Activated CD4-positive, alpha-beta T cell treated with anti-CD3 and anti-CD28 coated beads, Interleukin-2, amount 10 ng/mL, durations not matched to agents 24 days and 14 days (primary cell): ENCODE data around the gene TSHZ2. TPM values are rescaled to one million over a fixed set of nuclear protein-coding genes. Genes with fewer than 3 reads are reported as not detected.
A peak's percentile ranks its signal among the peaks of the same experiment; 100 is the strongest.

ENCODE experiments used
- DNase-seq: peaks from one replicate; pipeline ENCODE4 v3.0.0; 2022
- H3K27ac Mint-ChIP-seq: one replicate; pipeline ENCODE4 v1.8.0; 2022; ENCODE audit warnings: mild to moderate bottlenecking, mixed read lengths
- H3K27me3 Mint-ChIP-seq: one replicate; pipeline ENCODE4 v1.8.0; 2022; ENCODE audit warnings: mixed read lengths
- H3K36me3 Mint-ChIP-seq: one replicate; pipeline ENCODE4 v1.8.0; 2022; ENCODE audit warnings: low read depth, mild to moderate bottlenecking, mixed read lengths
- H3K4me1 Mint-ChIP-seq: one replicate; pipeline ENCODE4 v1.8.0; 2021; ENCODE audit warnings: mixed read lengths
- H3K4me3 Mint-ChIP-seq: one replicate; pipeline ENCODE4 v1.8.0; 2022; ENCODE audit warnings: mild to moderate bottlenecking, moderate library complexity, mixed read lengths
- H3K9me3 Mint-ChIP-seq: one replicate; pipeline ENCODE4 v1.8.0; 2021; ENCODE audit warnings: mixed read lengths
- intact Hi-C: fragments of 100-400 bp; cut with micrococcal nuclease; formaldehyde crosslinking; loops from one replicate; pipeline ENCODE4 v1.15.1; 2023
- total RNA-seq: library from RNA; stranded (reverse); gene quantifications from 2 replicates; pipeline ENCODE4 v1.2.3, GENCODE V29; 2022

The TSHZ2 gene
- total RNA-seq, 1 donor from 2014 or later = 29.5 TPM

DNA sequence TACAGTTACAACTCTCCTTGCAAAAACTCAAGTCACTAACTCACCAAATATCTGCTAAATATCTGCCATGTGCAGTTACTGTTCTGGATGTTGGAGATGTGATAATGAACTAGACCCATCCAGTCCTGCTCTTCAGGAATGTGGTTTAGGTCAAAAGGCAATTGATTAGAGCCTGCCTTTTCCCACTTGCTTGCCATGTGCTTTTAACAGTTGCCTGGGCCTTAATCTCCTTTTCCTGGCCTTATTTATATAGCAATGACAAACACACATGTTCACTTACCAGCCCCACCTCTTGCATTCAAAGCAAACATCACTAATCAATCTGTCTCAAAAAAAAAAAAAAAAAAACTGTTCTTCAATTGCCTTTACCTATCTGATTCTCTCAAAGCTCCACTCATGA is 422.3 kb downstream of the TSHZ2 start:
- intact Hi-C loops = no loop called here
- H3K9me3 Mint-ChIP-seq = no peaks in the 10 kb centered on the region
- no peaks in the 10 kb centered on the region for H3K27me3 Mint-ChIP-seq
- no peak overlapping the region for H3K4me3 Mint-ChIP-seq
- peaks cover under 1% of the 10 kb centered on the region for H3K36me3 Mint-ChIP-seq
- DNase-seq = no peak
- peaks cover 4% of the 10 kb centered on the region for H3K4me1 Mint-ChIP-seq
- no peak overlapping the region for H3K27ac Mint-ChIP-seq

DNA sequence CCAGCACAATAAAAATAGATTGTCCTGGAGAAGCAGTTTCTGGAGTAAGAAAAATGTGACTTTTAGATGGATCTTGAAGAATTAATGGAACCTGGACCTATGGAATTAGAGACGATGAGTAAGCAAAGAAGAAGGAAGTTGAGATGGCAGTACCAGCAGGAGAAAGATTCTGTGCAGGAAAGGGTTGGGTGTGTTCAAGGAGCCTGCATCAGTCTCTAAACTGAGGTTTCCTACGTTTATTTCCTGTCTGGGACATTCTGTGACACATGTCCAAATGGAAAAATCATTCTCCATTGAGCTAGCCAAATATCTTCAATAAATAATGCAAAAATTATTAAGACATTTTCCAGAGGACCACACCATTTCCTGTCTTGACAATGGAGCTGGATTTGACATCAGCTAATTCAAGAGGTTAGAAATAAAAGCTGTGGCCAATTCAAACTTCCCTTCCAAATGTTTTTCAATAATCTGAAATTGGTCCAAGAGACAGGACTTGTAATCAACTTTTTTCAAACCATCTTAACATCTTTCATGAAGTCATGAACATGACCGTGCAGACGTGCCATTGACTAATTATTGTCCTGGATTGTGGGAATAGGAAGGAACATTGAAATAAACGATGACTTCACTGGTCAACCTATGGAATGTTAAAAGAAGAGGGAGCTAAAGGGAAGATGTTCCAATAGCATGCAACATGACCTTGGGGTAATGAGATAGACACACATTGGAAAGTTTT is 423.2 kb downstream of the TSHZ2 start:
- Mint-ChIP-seq H3K27ac (no peak overlapping the region), H3K27me3 (no peaks in the 10 kb centered on the region), H3K36me3 (no peaks in the 10 kb centered on the region), H3K4me3 (no peak overlapping the region), H3K4me1 (peaks cover 2% of the 10 kb centered on the region), H3K9me3 (no peaks in the 10 kb centered on the region)
- intact Hi-C loops = no loop called here
- no peak for DNase-seq

DNA sequence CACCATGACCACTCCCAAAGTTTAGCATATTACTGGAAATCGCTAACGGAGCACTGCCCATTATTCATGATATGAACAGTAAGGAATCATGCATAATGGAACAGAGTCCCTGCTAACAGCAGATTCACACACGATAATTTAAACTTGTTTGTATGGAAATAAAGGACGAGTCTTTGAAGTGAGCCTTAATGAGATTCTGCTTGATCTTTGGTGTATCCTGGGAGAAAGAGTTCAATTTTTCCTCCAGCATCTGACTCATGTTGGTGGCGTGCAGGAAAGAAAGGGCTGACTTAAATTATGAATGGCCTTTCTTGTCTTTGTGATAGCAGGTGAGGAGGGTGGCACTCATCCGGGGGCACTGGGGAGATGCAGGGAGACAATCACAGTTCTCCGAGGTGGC is 426.9 kb downstream of the TSHZ2 start:
- Mint-ChIP-seq H3K36me3 (no peaks in the 10 kb centered on the region), H3K27ac (no peak overlapping the region), H3K4me3 (no peak overlapping the region), H3K27me3 (no peaks in the 10 kb centered on the region), H3K9me3 (peaks cover 5% of the 10 kb centered on the region), H3K4me1 (peaks cover 10% of the 10 kb centered on the region)
- intact Hi-C loops = no loop called here
- no peak for DNase-seq

GRCh38 chr20:53399592-53400335 is 427.6 kb downstream of the TSHZ2 start:
- intact Hi-C loops = no loop called here
- no peaks in the 10 kb centered on the region for H3K27me3 Mint-ChIP-seq
- H3K27ac Mint-ChIP-seq = no peak overlapping the region
- peaks cover 10% of the 10 kb centered on the region for H3K4me1 Mint-ChIP-seq
- H3K36me3 Mint-ChIP-seq = no peaks in the 10 kb centered on the region
- H3K9me3 Mint-ChIP-seq = peaks cover 5% of the 10 kb centered on the region
- no peak overlapping the region for H3K4me3 Mint-ChIP-seq
- DNase-seq = no peak

GRCh38 chr20:53402233-53403005 is 430.3 kb downstream of the TSHZ2 start:
- Mint-ChIP-seq H3K27me3 (no peaks in the 10 kb centered on the region), H3K4me3 (no peak overlapping the region), H3K36me3 (no peaks in the 10 kb centered on the region), H3K27ac (no peak overlapping the region), H3K4me1 (peaks cover 8% of the 10 kb centered on the region), H3K9me3 (peaks cover 5% of the 10 kb centered on the region)
- intact Hi-C loops = no loop called here
- DNase-seq = peak; percentile 68

DNA sequence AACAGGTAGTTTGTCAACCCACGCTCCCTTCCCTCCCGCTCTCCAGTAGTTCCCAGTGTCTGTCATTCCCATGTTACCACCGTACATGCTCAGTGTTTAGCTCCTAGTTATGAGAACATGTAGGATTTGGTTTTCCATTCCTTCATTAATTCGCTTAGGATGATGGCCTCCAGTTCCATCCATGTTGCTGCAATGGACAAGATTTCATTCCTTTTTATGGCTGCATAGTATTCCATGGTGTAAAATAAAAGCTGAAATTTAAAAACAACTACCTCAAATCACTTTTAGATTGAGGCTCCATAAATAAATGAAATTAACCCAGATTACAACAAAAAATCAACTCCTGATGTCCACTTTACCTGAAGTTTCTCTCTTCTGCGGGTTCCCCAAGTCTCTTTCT is 430.9 kb downstream of the TSHZ2 start:
- no peak for DNase-seq
- Mint-ChIP-seq H3K36me3 (no peaks in the 10 kb centered on the region), H3K9me3 (peaks cover 5% of the 10 kb centered on the region), H3K27me3 (no peaks in the 10 kb centered on the region), H3K4me1 (peaks cover 8% of the 10 kb centered on the region), H3K4me3 (no peak overlapping the region), H3K27ac (no peak overlapping the region)
- intact Hi-C loops = no loop called here

DNA sequence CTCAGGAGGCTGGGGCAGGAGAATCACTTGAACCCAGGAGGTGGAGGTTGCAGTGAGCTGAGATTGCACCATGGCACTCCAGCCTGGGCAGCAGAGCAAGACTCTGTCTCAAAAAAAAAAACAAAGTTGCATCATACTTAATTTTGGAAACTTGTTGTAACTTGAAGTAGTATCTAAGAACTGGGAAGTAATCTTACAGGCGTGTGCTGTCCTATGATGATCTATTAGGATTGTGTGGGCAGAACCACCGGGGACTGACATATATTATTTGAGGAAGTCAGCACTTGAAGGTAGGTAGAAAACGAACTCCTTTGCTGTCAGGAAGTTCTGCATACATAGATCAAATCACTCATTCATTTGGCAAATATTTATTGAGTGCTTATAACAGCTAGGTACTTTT is 433.0 kb downstream of the TSHZ2 start:
- no peaks in the 10 kb centered on the region for H3K36me3 Mint-ChIP-seq
- H3K4me1 Mint-ChIP-seq = peaks cover 8% of the 10 kb centered on the region
- H3K9me3 Mint-ChIP-seq = peaks cover 5% of the 10 kb centered on the region
- intact Hi-C loops = no loop called here
- DNase-seq = no peak
- H3K27ac Mint-ChIP-seq = no peak overlapping the region
- no peaks in the 10 kb centered on the region for H3K27me3 Mint-ChIP-seq
- no peak overlapping the region for H3K4me3 Mint-ChIP-seq

DNA sequence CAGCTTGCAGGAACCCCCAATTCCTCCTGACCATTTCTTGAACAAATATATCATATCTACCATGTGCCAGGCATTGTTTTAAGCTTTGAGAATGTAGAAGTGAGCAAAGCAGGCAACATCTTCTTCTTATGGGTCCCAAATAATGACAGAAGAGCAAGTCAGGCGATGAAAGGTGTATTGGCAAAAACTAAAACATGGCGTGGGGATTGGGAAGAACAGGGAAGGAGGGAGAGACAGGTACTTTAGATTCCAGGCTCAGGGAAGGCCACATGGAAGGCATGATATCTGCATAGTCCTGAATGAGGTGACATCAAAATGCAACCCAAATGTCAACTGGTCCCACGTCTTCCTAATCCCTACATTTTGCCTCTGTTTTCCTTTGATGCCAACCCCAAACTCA is 434.4 kb downstream of the TSHZ2 start:
- intact Hi-C loops = no loop called here
- Mint-ChIP-seq H3K27ac (no peak overlapping the region), H3K4me3 (no peak overlapping the region), H3K27me3 (no peaks in the 10 kb centered on the region), H3K4me1 (peaks cover 8% of the 10 kb centered on the region), H3K9me3 (no peaks in the 10 kb centered on the region), H3K36me3 (no peaks in the 10 kb centered on the region)
- no peak for DNase-seq

DNA sequence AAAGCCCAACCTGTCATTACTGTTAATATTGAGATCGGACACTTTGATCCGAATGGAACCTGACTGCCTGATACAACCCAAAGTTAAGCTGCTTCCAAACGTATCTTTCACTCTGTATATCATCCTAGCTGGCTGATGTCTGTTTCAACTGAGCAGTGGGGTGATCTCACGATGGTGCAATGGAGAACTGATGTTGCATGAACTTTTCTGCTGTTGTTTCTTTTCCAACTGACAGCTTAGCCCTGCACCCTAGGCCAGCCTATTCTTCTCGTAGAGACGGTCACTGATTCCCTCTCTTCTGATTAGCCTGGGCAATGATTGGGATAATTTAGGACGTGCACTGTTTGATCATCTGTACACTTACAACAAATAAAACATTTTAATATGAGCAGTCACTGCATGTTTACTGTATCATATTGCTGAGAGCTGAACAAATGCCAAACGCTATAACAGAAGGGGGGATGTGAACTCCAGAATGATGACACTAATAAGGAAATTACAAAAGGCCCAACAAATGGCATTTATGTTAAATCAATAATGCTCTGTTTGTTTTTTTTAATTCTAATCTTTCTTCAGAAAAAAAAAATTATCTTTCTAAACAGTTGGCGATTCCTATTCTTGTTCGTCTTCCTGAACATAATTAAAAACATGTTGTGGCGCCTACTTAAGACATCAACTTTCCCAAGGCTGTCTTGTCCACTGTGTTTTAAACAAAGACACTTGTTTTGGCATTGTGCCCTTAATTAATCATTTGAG is 436.7 kb downstream of the TSHZ2 start:
- Mint-ChIP-seq H3K4me1 (peaks cover 5% of the 10 kb centered on the region), H3K9me3 (no peaks in the 10 kb centered on the region), H3K27me3 (no peaks in the 10 kb centered on the region), H3K27ac (no peak overlapping the region), H3K4me3 (no peak overlapping the region), H3K36me3 (no peaks in the 10 kb centered on the region)
- DNase-seq = no peak
- intact Hi-C loops = no loop called here

GRCh38 chr20:53409447-53409717 is 437.2 kb downstream of the TSHZ2 start:
- H3K4me1 Mint-ChIP-seq = peaks cover 5% of the 10 kb centered on the region
- DNase-seq = no peak
- intact Hi-C loops = no loop called here
- no peak overlapping the region for H3K4me3 Mint-ChIP-seq
- H3K27ac Mint-ChIP-seq = no peak overlapping the region
- H3K36me3 Mint-ChIP-seq = no peaks in the 10 kb centered on the region
- H3K9me3 Mint-ChIP-seq = no peaks in the 10 kb centered on the region
- no peaks in the 10 kb centered on the region for H3K27me3 Mint-ChIP-seq

DNA sequence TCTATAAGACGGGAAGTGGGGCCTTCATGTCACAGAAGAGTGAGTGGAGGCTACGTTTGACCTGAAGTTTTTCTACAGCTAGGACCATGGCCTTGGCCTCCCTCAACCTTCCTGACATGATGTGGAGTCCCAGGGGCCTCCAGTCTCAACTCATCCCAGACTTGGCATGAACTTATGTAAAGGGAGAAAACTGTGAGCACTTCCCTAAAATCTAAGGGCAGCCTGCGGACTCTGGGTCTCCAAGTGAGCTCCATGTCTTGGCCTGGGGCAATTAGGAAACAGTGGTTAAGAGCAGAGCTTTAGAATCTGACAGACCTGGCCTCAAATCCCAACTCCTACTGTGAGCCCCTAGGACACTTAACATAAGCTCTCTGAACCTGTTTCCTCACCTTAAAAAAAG is 439.0 kb downstream of the TSHZ2 start:
- intact Hi-C loops = loop anchor here (10.0 kb wide), 1 partner anchor 134 kb away; no protein-coding TSS in a partner anchor
- Mint-ChIP-seq H3K36me3 (no peaks in the 10 kb centered on the region), H3K27ac (no peak overlapping the region), H3K4me3 (no peak overlapping the region), H3K9me3 (no peaks in the 10 kb centered on the region), H3K4me1 (peaks cover 5% of the 10 kb centered on the region), H3K27me3 (no peaks in the 10 kb centered on the region)
- DNase-seq = no peak

DNA sequence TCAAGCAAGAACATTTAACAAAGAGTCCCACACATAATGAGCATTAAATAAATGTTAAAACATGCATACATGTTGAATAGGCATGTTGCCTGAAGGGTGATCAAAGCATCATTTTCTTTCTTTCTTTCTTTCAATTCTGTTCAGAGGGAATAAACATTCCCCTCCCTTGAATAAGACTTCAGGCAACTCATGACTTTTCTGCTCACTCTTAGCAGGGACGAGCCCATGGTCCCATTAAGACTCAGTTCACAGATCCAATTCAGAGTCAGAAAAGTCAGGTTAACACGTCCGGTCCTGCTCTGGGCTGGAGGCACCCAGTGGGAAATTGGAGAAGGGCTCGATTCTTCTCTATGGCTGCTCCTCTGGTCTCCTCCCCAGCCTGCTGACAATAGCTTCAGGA is 439.7 kb downstream of the TSHZ2 start:
- Mint-ChIP-seq H3K4me3 (no peak overlapping the region), H3K27ac (no peak overlapping the region), H3K4me1 (peaks cover 5% of the 10 kb centered on the region), H3K27me3 (no peaks in the 10 kb centered on the region), H3K36me3 (no peaks in the 10 kb centered on the region), H3K9me3 (no peaks in the 10 kb centered on the region)
- intact Hi-C loops = loop anchor here (10.0 kb wide), 1 partner anchor 133 kb away; no protein-coding TSS in a partner anchor
- no peak for DNase-seq

DNA sequence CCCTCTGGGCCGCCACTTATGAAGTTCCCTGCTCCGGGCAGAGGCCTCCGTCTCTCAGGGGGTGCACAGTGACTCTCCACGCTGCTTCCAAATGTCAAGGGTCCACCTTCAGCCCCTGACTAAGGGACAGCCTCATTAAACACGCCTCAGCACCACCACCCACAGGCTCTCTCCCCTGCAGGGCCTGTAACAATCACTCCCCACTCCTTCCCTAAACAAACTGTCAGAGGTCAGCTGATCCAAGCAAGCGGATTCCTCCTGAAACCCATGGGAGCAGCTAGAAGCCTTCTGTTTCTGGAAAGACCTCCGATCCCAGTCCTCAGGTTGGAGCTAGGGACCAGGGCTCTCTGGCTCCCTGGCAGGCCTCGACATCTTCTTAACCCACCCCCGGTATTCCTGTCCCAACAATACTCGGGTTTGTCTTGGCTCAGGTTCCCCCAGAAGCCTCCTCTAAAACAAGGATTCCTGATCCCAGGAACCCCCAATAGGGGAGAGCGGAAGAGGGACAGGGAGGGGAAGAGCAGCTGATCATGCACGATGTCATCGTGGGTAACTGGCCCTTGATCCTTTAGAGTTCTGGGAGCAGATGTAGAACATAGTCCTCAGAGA is 440.5 kb downstream of the TSHZ2 start:
- H3K27ac Mint-ChIP-seq = no peak overlapping the region

More for the DNA sequence above, 440.5 kb downstream of the TSHZ2 start:
- no peaks in the 10 kb centered on the region for H3K27me3 Mint-ChIP-seq
- no peaks in the 10 kb centered on the region for H3K9me3 Mint-ChIP-seq
- intact Hi-C loops = loop anchor here (10.0 kb wide), 1 partner anchor 132 kb away; no protein-coding TSS in a partner anchor
- H3K4me3 Mint-ChIP-seq = no peak overlapping the region
- no peaks in the 10 kb centered on the region for H3K36me3 Mint-ChIP-seq
- DNase-seq = no peak
- H3K4me1 Mint-ChIP-seq = peaks cover 5% of the 10 kb centered on the region
